HG02970 (cell line): ENCODE results near the gene JARID2.

Experiments
- ATAC-seq: cut with Tn5 transposase; IDR thresholded peaks from one replicate; pipeline ENCODE4 v1.9.1; 2021; ENCODE audit warnings: mild to moderate bottlenecking, moderate library complexity, moderate number of reproducible peaks; ENCODE audit not compliant: unreplicated experiment, low FRiP score

JARID2 gene

GRCh38 chr6:15389084-15389764 is 143.4 kb downstream of the JARID2 start:
- no peak for ATAC-seq

GRCh38 chr6:15389765-15390723 is 144.2 kb downstream of the JARID2 start:
- no peak for ATAC-seq

- ATAC-seq: no peak
Measured at GRCh38 chr6:15391500-15391899, 145.6 kb downstream of the JARID2 start.

GRCh38 chr6:15392182-15392581 is 146.3 kb downstream of the JARID2 start:
- ATAC-seq: no peak

- ATAC-seq: no peak
Measured at GRCh38 chr6:15393605-15394004, 147.7 kb downstream of the JARID2 start.

GRCh38 chr6:15395087-15395486 is 149.2 kb downstream of the JARID2 start:
- ATAC-seq: no peak

- ATAC-seq: no peak
Measured at GRCh38 chr6:15396808-15397207, 150.9 kb downstream of the JARID2 start.

GRCh38 chr6:15398633-15399275 is 152.9 kb downstream of the JARID2 start:
- no peak for ATAC-seq

- no peak for ATAC-seq
Measured at GRCh38 chr6:15399641-15400470, 154.0 kb downstream of the JARID2 start.

GRCh38 chr6:15400572-15401004 is 154.7 kb downstream of the JARID2 start:
- no peak for ATAC-seq

GRCh38 chr6:15401120-15401519 is 155.3 kb downstream of the JARID2 start:
- ATAC-seq: no peak

- ATAC-seq: no peak
Measured at GRCh38 chr6:15401769-15402250, 155.9 kb downstream of the JARID2 start.

GRCh38 chr6:15402406-15403045 is 156.7 kb downstream of the JARID2 start:
- ATAC-seq: no peak

- no peak for ATAC-seq
Measured at GRCh38 chr6:15403094-15403755, 157.4 kb downstream of the JARID2 start.

- no peak for ATAC-seq
Measured at GRCh38 chr6:15404685-15404980, 158.8 kb downstream of the JARID2 start.

- ATAC-seq: no peak
Measured at GRCh38 chr6:15405129-15406068, 159.5 kb downstream of the JARID2 start.

- ATAC-seq: no peak
Measured at GRCh38 chr6:15406452-15406851, 160.6 kb downstream of the JARID2 start.

- ATAC-seq: no peak
Measured at GRCh38 chr6:15408008-15408407, 162.1 kb downstream of the JARID2 start.
